NCI-H460 (cell line): ENCODE data around the gene CPT1A. TPM values are rescaled to one million over a fixed set of nuclear protein-coding genes. Genes with fewer than 3 reads are reported as not detected.
"Not testable (repeated sequence)": the region's sequence is repeated elsewhere in the genome, so short reads cannot be mapped to it uniquely, and the experiment has no call there.

Experiments
- DNase-seq: peaks from one replicate; pipeline ENCODE4 v3.0.0-alpha.2; 2016; ENCODE audit warnings: low read depth; ENCODE audit errors: extremely low read depth
- polyA plus RNA-seq: library from polyadenylated mRNA; depleted of rRNA; stranded (reverse); fragments of >200 nt; gene quantifications from 2 replicates; pipeline ENCODE4 v1.2.3, GENCODE V29; 2014; cell fraction: nucleus; rRNA removed
- total RNA-seq: library from RNA; depleted of rRNA; stranded (reverse); fragments of >200 nt; shearing (Covaris generic); gene quantifications from 2 replicates; pipeline ENCODE4 v1.2.3, GENCODE V29; 2014; rRNA removed

CPT1A gene
- 19.3 and 19.7 TPM in 2 replicates for total RNA-seq
- 19.1 and 23.4 TPM in 2 replicates for polyA plus RNA-seq

GRCh38 chr11:68841718-68842426, at the start of gene CPT1A:
Gene CPT1A (minus strand): TSS chr11:68841916. CDS start chr11:68815474, 26,442 bp downstream.
- DNase-seq: peak; percentile 55

GRCh38 chr11:68890490-68891231, 48.9 kb upstream of the CPT1A start:
- DNase-seq: peak; percentile 23

GRCh38 chr11:68889948-68890446, 48.3 kb upstream of the CPT1A start:
- DNase-seq: no peak

GRCh38 chr11:68884827-68885226, 43.1 kb upstream of the CPT1A start:
- DNase-seq: not testable (repeated sequence)

GRCh38 chr11:68882391-68882790, 40.7 kb upstream of the CPT1A start:
- no peak for DNase-seq

GRCh38 chr11:68881320-68881719, 39.6 kb upstream of the CPT1A start:
- no peak for DNase-seq

GRCh38 chr11:68880851-68881250, 39.1 kb upstream of the CPT1A start:
- DNase-seq: no peak

- no peak for DNase-seq
Measured at GRCh38 chr11:68878022-68878421, 36.3 kb upstream of the CPT1A start.

GRCh38 chr11:68872216-68873003, 30.7 kb upstream of the CPT1A start:
- no peak for DNase-seq

- no peak for DNase-seq
Measured at GRCh38 chr11:68870470-68870869, 28.8 kb upstream of the CPT1A start.

- no peak for DNase-seq
Measured at GRCh38 chr11:68868221-68868835, 26.6 kb upstream of the CPT1A start.

- DNase-seq: no peak
Measured at GRCh38 chr11:68867066-68867465, 25.4 kb upstream of the CPT1A start.

- no peak for DNase-seq
Measured at GRCh38 chr11:68865241-68865640, 23.5 kb upstream of the CPT1A start.

GRCh38 chr11:68863553-68864265, 22.0 kb upstream of the CPT1A start:
- no peak for DNase-seq

GRCh38 chr11:68862421-68862820, 20.7 kb upstream of the CPT1A start:
- no peak for DNase-seq

GRCh38 chr11:68859123-68859522, 17.4 kb upstream of the CPT1A start:
- DNase-seq: no peak

- DNase-seq: no peak
Measured at GRCh38 chr11:68857037-68857586, 15.4 kb upstream of the CPT1A start.

GRCh38 chr11:68856425-68857030, 14.8 kb upstream of the CPT1A start:
- not testable (repeated sequence) for DNase-seq
